Fibroblast of gingiva (primary cell): Measurements from ENCODE around the gene CHD5.

ENCODE experiments used
- DNase-seq: peaks from one replicate; pipeline ENCODE4 v3.0.0-alpha.2; 2011; ENCODE audit warnings: low read depth

Gene CHD5

DNA sequence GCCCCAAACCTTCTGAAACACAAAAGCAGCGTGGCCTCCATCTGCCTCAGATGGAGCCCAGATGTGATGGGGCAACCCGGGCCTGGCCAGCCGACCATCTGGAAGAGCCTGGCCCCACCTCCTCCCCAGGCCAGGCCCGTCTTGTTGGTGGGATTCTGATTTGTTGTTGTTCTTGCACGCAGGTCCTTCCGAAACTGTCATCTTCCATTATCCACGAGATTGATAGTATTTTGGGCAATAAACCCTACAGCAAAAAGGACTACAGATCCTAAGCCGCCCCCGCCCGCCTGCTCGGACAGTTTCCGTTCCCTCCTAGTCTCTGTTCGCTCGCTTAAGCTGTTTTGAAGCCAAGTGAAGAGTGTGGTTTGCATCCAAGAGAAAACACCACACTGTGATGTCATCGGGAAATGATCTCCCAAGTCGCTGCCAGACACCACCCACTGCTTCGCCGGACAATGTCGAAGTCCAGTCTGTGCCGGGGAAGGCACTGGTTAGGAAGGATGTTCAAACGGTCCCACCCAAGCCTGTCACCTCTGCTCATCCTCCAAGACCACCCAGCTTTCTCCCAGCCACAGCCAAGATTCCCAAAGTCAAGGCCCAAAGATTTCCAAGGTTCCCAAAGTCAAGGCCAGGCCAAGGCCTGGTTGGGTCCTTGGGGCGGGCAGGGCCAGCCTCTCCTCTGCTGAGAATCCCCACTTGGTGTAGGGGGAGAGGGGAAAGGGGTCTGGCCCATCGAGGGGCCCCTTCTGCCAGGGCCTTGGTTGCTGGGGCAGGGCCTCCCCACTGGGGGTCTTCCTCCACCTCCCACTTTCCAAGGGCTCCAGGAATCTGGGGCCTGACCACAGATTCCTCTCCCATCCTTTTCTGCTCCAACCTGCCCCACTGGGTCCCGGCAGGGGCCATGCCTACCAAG lies 81.6 kb downstream of the CHD5 start:
- DNase-seq = peak; percentile 74

DNA sequence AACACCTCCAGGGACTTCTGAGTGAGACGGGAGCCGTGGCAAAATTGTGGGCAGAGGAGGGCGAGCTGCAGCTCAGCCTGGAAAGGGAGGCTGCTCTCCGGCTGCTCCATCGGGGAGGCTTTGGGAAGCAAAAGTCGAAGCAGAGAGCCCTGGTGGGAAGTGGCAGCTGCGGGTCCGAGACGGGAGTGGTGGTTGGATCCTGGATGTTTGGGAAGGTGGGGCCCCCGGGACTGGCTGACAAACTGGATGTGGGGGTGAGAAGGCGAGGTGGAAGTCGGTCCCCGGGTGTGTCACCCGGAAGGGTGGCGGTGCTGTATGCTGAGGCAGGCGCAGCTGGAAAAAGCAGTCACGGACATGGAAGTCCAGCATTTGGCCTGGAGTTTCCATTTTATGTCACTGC lies 82.3 kb downstream of the CHD5 start:
- no peak for DNase-seq

DNA sequence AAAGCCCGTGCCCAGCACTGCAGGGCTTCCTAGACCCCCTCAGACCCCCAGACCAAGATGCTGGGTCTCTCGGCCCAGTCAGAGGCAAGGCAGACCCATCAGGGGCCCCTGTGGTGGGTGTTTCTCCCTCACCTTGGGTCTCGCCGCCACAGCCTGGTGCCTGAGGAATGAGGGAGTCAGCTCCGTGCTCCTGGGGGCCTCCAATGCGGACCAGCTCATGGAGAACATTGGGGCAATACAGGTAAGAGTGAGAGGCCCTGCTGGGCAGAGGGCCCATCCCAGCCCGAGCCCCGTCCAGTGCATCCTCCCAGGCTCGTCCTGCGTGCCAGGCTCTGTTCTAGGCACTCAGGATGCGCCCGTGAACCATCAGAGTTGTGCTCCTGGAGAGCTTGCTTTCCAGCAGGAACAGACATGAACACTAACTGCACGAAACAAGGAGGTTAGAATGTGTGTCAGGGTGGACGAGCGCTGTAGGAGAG lies 83.0 kb downstream of the CHD5 start:
- no peak for DNase-seq

DNA sequence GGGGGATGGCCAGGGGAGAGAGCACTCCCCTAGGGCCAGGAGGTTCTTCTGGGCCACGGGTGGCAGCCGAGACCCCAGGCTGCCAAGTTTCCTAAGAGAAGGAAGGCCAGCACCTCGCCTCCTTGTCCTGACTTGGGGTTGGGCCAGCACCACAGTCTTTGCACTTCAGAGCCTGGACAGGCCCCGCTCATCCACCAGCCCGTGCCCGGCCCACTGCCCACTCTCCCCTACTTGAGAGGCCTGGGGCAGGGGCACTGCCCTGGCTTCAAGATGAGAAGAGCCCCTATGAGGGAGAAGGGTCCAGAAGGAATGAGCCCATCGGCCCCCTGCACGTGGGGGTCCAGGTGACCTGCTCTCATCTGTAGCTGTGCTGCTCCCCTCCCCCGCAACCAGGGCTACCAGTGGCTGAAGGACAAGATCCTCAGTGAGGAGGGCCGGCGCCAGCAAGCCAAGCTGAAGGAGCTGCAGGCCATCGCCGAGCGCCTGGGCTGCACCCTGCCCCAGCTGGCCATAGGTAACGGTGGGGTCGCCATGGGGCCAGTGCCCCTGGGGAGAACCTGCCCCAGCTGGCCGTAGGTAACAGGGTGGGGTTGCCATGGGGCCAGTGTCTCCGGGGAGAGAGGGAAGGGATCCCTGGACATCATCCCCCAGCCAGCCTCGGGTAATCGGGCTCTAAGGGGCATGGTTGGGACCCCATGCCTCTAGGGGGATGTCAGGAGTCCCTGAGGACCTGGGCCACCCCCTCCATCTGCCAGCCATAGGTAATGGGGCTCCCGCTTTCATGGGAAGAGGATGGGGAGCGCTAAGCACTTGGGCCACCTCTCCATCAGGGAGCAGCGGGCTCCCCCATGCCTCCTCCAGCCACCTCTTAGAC lies 83.6 kb downstream of the CHD5 start:
- no peak for DNase-seq

DNA sequence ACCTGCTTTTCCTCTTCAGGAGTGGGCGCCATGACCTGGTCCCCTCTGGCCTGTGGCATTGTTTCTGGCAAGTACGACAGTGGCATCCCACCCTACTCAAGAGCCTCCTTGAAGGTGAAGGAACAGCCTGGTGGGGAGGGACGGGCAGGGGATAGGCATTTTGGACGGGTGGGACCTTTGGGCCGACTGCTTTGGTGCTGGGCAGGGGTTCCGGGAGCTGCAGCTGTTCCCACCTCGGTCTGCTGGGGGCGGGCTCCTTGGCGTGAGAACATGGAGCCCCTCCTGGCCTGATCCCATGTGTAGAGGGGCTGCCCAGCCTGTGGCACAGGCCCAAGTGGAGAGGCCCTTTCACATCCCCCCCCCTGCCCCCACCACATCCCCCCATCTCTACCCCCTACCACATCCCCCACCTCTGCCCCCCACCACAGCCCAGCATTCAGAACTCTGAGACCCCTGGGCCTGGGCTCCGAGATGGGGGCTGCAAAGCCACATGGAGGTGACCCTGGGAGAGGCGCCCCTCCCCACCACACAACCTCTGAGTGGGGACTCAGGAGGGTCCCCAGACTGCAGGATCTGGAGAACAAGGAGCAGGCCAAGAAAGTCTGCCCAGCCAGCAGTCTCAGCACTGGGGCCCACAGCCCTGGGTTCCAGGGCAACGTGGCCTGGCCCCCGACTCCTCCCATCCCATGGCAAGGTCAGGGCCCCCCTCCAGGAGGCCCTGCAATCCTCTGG lies 84.4 kb downstream of the CHD5 start:
- no peak for DNase-seq

DNA sequence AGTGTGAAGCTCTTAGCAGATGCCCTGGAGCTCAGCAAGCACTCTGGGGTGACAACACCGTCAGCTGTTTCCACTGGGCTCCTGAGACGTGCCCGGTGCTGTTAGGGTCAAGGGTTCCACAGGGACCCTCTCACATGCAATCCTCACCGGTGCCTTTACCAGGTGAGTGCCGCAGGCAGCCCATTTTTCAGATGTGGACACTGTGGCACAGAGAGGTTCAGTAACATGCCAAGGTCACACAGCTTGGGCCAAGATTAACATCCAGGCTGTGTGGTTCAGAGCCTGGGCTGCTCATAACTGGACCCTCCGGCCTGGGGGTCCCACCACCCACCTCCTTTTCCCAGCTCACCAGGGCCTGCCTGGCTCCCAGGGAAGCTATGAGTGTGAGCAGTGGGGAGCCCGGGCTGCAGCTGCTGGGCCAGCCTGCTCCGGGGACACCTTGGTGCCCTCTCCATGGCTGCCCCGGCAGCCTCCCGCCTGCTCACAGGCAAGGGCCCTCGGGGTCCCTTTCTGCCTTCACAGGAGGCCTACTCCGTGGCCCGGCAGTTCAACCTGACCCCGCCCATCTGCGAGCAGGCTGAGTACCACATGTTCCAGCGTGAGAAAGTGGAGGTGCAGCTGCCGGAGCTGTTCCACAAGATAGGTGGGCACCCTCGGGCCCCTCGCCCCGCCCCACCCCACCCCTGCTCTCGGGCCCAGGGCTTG lies 85.2 kb downstream of the CHD5 start:
- DNase-seq = no peak

DNA sequence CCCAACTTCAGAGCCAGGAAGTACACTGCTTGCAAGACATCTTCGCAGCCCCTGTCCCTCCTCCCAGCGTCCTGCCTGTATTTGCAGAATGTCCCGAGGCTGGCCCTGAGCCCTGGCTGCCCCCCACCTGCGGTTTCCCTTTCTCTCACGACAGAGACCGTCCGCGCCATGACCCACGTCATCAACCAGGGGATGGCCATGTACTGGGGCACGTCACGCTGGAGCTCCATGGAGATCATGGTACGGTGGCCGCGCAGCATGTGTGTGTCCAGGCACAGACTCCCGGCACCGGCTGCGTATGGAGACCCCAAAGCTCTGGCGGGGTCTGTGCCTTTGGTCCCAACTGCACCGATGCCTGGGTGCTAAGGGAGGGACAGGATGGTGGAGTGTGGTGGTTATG lies 85.9 kb downstream of the CHD5 start:
- DNase-seq = no peak

DNA sequence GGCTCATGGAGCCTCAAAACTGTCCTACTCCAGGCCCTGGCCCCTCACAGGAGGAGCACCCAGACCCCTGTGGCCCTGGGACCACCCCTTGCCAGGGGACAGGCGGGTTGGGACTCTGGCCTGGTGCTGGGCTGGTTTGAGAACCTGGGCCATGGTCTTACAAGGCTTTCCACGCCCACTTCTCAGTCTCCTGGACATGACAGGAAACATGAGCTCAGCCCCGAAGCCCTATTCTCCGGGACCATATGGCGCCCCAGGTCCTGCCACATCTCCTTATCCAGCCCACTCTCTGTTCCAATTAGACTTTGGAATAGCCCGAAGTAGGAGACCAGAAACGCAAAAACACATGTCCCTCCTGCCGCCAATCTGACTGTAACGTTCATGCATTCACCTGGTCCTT lies 86.5 kb downstream of the CHD5 start:
- no peak for DNase-seq

DNA sequence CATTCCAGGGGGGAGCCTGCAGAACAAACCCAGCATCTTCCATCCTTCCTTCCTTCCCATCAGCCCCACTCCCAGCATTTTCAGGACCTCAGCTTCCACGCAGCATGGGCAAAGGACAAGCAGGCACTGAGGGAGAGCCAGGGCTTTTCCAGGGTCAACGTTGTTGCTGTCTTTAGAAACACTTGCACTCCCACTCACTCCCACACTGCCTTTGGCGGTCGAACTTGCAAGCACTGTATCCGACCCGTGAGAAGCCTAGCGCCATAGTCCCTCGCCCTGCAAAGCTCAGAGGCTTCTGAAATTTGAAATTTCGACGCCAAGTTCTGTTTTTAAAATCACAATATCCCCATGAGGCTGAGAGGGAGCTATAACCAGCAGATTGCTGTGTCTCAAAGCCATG lies 87.0 kb downstream of the CHD5 start:
- DNase-seq = no peak

DNA sequence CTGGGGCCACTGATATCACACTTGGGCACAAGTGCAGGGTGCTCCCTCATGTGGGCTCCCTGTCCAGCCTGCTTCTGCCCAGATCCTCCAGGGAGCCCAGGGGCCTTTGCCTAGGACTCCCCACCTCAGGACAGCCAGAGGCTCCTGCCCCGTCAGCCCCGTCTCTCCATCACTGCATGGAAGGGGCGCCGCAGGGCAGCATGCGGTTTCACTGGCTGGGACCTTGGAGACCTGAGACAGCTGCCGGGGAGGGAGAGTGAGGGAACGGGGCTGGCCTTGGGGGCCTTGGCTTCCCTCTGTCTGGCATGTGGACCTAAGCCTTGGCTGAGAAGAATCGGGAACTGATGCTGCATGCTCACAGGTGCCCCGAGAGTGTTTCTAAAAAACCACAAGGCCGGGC lies 87.9 kb downstream of the CHD5 start:
- DNase-seq = no peak

DNA sequence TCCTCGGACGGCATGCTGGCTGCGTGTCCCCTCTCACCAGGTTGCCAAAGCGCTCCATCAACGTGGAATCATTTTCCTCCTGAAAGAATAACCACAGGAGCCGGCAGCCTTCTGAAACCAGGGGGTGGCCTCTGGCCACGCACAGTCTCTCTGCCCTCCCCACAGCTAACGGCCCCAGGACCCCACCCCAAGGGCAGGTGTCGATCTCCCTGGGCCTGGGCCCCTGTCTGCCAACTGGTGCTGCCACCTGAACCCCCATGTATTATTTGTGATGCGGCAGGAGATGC lies 88.4 kb downstream of the CHD5 start:
- no peak for DNase-seq

DNA sequence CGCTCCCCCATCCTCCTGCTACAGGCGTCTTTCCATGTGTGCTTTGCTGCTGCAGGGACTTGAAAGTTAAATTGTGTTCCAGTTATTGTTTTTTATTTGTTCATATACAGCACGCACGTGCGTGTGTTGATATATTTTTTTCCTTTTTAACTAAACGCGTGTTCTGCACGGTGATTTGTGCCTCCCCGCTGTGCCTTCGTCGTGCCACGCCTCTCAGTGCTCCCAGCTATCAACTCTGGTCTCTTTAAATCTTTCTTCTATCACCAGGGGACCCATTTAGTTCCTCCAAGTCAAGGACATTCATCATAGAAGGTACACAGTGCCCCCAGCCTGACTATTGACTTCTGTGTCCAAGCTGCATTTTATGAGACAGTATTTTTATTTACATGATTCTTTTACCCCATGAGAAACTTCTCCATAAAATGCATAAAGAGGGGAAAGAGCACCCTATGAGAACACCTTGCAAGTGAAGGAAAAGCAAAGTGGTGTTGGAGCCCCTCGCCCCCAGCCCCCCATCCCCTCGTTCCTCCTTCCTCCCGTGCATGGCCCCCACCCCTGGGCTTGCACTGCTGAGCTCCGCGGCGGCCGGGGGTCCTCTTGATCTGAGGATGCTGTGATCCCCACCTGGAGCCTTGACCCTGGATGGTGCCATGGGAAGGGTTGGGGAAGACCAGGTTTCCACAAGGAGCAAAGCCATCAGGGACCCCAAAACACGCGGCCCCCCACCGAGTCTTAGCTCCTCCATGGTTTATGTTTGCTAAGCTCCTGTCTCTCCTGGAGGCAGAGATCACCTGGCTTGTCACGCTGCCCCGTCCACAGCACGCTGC lies 88.9 kb downstream of the CHD5 start:
- no peak for DNase-seq

DNA sequence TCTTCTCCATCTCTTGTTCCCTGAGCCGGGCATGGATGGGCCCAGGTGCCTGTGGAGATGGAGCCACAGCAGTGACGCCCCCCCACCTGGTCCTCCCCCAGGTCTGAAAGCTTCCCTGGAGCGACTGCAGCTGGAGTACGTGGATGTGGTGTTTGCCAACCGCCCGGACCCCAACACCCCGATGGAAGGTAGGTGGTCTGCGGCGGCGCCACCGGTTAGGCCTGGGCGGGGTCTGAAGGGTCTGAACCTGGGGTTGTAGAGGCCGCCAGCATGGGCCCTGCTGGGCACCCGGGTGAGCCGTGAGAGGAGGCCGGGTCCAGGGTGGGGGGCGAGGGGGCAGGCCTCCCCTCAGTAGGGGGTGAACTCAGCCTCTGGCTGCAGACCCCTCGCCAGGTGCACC lies 89.8 kb downstream of the CHD5 start:
- no peak for DNase-seq

DNA sequence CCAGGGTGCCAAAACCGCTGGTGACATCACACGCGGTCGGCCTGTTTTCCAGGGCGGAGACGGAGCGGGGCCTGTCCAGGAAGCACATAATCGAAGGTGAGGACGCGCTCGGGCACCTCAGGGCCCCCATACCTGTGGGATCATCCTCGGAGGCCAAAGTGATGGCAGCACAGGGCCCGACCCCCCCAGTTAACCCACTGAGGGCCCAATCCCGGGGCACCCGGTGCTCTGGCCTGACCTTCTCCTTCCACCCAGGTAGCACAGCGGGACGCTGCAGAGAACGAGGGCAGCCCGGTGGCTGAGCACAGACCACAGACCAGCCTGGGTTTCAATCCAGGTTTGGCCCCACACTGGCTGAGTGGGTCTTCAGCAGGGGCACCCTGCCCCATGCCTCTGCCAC lies 91.2 kb downstream of the CHD5 start:
- no peak for DNase-seq

DNA sequence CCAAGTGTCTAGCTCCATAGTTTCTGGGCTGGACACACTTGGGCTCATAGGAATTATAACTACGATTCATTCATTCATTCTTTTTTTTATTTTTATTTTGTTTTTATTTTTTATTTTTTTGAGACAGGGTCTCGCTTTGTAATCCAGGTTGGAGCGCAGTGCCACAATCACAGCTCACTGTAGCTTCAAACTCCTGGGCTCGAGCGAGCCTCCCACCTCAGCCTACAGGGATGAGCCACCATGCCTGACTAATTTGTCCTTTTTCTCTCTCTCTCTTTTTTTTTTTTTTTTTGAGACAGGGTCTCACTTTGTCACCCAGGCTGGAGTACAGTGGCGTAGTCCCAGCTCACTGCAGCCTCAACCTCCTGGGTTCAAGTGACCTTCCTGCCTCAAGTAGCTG lies 92.2 kb downstream of the CHD5 start:
- no peak for DNase-seq

DNA sequence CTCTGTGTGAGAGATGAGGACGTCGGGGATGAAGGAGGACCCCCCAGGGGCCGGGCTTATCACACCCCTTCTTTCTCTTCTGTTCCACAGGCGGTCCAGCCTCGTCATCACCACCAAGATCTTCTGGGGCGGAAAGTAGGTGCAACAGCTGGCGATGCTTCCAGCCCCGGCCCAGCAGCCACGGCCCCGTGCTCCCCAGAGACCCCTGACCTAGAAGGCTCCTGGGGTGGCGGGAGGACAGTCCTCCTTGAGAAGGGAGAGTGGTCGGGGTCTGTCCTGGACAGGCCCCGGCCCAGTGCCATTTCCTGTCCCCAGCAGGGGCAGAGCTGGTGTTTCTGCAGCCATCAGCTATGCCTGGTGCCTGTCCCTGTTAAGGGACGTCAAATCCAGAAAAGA lies 92.7 kb downstream of the CHD5 start:
- no peak for DNase-seq

DNA sequence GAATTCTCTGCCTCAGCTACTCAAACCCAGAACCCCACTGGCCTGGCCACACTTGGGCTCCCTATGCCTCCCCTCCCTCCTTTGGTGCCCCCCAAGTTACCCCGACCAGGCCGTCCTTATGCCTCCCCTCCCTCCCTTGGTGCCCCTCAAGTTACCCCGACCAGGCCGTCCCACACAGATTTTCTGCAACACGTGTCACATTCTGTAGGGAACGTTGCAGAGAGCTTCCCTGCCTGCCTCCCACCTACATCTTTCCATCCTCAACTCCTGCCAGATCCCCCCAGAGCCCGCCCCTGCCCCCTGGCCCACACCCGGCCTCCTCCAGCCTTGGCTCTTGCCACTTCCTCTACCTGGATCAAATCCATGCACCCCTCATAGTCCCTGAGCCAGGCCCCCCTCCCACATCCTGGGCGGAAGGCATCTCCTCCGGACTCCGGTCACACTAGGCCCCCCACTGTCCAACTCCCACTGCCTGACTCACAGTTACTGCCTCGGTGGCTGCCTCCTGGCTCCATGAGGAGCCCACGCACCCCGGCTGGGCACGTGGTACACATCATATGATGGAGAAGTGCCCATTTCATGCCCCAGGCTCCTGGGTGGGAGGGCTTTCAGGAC lies 93.3 kb downstream of the CHD5 start:
- no peak for DNase-seq

DNA sequence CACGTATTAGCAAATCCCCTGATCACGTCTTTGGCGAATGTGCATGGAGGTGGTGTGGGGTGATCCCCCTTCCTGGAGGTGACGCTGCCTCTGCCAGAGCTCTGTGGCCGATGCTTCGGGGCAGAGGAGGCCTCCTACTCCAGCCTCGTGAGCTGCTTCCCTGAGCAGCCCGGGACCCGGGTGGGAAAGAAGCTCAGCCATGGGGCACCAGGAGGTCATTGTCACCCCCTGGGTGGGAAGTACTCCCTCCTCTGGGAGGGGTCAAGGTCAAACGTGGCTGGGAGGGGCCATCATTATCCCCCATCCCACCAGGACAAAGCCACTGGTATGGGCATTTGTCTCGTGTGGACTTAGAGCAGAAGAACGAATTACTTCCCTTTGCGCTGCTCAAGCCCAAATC lies 93.8 kb downstream of the CHD5 start:
- DNase-seq = no peak

DNA sequence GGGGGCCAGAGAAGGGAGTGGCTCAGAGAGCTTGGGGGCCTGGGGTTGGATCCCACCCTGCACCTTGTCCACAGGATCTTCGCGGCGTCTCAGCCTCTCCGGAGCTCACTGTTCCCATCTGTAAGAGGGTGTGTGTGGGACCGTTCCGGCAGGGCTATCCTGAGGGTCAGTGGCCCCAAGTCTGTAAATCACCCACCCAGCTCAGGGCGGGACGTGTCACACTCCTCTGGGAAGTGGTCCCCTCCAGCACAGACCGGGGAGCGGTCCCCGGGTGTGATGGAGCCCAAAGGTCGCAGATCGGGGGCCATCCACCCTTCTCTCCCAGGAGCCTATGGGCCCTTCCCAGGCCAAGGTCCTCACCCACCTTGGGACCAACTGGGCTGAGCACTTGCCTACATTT lies 94.5 kb downstream of the CHD5 start:
- no peak for DNase-seq

DNA sequence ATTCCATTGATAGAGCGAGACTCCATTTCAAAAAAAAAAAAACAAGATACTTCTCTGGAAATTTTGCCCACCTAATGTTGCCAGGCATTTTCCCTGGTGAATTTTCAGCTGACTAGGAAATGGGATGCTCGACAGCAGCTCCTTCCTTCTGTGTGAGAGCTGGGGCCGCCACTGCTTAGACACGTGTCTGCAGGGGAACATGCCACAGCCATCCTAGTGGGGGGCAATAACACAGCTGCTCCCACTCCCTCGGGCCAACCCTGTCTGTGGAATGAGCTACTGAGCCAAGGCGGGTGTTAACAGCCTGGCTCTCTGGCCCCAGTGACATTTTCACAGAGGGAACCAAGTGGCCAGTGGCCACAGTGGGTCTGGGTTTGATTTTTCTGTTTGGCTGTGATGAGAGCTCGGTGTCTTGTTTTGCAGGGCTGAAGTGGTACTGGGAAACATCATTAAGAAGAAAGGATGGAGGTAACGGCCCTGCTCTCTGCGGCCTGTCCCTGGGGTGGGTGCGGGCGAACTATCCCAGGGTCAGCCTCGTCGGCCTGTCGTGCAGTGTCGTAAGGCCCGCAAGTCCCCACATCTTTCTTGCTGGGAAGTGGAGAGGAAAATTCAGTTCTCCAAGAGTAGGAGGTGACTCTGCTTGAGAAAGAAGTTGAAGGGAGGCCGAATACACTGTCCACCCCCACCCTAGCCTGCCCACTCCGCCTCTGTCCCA lies 95.2 kb downstream of the CHD5 start:
- no peak for DNase-seq
